Sciatic nerve (tissue), 2 donors: ENCODE data around the gene SEPTIN2. TPM values are rescaled to one million over a fixed set of nuclear protein-coding genes. Genes with fewer than 3 reads are reported as not detected.
"Not testable (repeated sequence)": the region's sequence is repeated elsewhere in the genome, so short reads cannot be mapped to it uniquely, and the experiment has no call there.

Experiments used
- ATAC-seq: fragments of 200-7000 bp; cut with Tn5 transposase; one replicate; pipeline ENCODE4 v1.9.1; 2020; ENCODE audit warnings: mild to moderate bottlenecking, moderate library complexity
- DNase-seq: peaks from one replicate; pipeline ENCODE4 v3.0.0-alpha.2; 2020; ENCODE audit warnings: low spot score
- intact Hi-C: fragments of 100-400 bp; cut with DNase I; formaldehyde crosslinking; loops from one replicate; pipeline ENCODE4 v1.14.2; 2022
- total RNA-seq: library from RNA; stranded (reverse); fragmentation: NEBNext Ultra II Directional; extraction: Animal tissue kit (Norgen Biotek cat#: 25700); gene quantifications from one replicate; pipeline ENCODE4 v1.2.1, GENCODE V29; 2021
- donor health status: DM: no; HTN: no; CAD: no.
- donor health status: DM: no; HTN: no; CAD: no.

Gene SEPTIN2
- total RNA-seq, 1 donor from 2014 or later, result 315 TPM

GRCh38 chr2:241285596-241285995 lies 30.1 kb upstream of the SEPTIN2 start:
- DNase-seq (no peak), ATAC-seq (no peak)
- intact Hi-C loops, result no loop called here

DNA sequence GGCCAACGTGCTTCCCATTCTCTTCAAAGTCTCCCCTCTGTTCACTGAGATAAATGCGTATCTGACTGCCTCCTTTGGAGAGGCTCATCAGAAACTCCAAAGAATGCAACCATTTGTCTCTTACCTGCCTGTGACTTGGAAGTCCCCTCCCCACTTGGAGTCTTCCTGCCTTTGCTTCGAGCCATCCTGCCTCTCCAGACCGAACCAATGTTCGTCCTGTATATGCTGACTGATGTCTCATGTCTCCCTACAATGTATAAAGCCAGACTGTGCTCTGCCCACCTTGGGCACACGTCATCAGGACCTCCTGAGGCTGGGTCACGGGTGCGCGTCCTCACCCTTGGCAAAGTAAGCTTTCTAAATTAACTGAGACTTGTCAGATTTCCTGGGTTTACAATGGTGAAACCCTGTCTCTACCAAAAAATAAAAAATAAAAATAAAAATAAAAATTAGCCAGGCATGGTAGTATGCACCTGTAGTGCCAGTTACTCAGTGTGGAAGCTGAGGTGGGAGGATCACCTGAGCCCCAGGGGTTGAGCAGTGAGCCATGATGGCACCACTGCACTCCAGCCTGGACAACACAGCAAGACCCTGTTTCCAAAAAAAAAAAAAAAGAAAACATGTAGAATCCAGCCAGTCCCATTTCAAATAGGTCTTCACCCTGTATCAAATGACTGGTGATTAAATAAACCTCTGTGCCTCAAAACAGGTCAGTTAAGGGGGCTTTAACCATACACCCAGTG lies 29.2 kb upstream of the SEPTIN2 start:
- intact Hi-C loops, result no loop called here
- no peak for DNase-seq
- ATAC-seq, result no peak

DNA sequence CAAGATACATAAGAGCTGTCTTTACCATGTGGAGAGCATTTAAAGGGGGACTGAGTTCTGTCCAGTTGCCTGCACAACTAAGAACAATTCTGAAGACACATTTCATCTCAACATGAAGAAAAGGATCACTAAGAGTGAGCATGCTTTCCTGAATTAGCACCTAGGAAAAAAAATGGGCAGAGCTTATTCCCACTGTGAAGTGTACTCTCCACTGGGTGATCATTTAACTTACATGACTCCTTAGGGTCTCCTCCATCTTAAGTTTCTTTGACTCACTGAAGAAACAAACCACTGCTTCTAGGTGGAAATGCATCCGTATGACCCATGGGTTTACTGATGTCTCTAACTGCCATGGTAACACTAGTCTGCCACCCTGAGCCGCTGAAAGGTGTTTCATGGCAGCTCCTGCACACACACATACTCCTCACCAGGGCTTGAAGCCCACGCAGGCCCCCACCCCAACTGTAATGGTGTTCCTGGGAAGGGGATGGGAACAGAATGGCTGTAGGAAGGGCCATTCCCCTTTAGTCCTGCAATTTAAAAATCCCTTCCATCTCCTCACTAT lies 27.3 kb upstream of the SEPTIN2 start:
- DNase-seq (no peak), ATAC-seq (no peak)
- intact Hi-C loops, result no loop called here

DNA sequence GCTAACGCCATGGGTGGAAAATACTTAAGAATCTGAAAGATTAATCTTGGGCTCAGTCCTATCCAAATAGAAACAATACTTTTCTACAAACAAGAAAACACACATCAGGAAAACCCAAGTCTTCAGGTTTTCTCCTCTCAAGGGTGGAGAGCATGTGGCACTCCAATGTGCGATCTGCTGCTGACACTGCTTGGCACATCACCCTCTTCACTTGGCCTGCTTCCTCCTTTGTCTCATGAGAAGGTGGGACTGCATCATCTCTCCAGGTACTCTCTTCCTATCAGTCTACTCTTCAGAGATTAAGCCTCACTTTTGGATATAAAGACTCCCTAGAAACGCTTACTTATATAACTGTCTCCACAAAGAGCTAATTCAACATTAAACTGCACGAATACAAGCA lies 26.7 kb upstream of the SEPTIN2 start:
- no peak for DNase-seq
- ATAC-seq, result peak; percentile 30

GRCh38 chr2:241289597-241289996 lies 26.1 kb upstream of the SEPTIN2 start:
- ATAC-seq (no peak), DNase-seq (no peak)
- intact Hi-C loops, result no loop called here

More for the DNA sequence above, 26.7 kb upstream of the SEPTIN2 start:
- intact Hi-C loops, result no loop called here

GRCh38 chr2:241291153-241291552 lies 24.6 kb upstream of the SEPTIN2 start:
- intact Hi-C loops, result no loop called here
- DNase-seq (no peak), ATAC-seq (no peak)

GRCh38 chr2:241291977-241292376 lies 23.7 kb upstream of the SEPTIN2 start:
- no peak for DNase-seq
- intact Hi-C loops, result no loop called here
- no peak for ATAC-seq

GRCh38 chr2:241293378-241293797 lies 22.3 kb upstream of the SEPTIN2 start:
- intact Hi-C loops, DNase-seq, ATAC-seq: not testable (repeated sequence)

DNA sequence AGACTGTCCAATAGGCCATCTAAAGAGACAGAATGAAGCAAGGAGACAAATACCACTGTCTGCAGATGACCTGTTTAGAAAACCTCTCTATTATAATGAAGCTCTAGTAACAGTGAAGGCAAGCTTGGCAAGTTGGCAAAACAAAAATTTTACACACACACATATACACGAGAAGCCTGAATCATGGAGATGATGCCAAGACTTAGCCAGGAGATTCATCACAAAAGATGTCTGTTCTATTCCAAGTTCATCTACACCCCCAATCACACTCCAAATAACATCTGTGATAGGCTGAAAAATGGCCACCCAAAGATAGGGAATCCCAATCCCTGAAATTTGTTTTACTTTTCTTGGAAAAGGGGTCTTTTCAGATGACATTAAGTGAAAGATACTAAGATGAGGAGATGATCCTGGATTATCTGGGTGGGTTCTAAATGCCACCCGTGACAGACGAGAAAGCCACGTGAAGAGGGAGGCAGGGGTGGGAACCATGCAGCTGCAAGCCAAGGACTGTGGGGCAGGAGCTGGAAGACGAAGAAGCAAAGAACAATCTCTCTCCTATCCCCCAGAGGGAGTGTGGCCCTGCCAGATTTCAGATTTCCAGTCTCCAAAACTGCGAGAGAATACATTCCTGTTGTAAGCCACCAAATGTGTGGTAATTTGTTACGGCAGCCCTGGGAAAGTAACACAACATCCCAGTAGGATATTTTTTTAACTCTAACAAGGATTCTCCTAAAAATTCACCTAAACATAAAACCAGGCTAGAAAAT lies 20.2 kb upstream of the SEPTIN2 start:
- DNase-seq, result no peak
- ATAC-seq, result no peak
- intact Hi-C loops, result no loop called here

- ATAC-seq (no peak), DNase-seq (no peak)
- intact Hi-C loops, result no loop called here
Measured at GRCh38 chr2:241296767-241297166, 19.0 kb upstream of the SEPTIN2 start.

DNA sequence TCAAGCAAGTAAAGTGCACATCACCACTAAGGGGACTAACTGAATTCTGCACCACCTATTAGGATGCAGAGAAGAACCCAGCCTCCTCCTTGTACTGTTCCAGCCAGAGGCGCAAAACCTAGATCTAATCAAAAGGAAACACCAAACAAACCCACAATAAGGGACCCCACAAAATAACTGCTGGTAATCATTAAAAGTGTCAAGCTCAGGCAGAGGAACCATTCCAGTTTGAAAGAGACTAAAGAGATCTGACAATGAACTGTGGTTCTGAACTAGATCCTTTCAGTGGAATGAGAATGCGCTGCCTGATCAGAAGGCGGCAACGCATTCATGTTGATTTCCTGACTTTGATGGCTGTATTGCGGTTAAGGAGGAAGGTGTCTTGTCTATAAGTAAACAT lies 17.1 kb upstream of the SEPTIN2 start:
- no peak for ATAC-seq
- intact Hi-C loops, result no loop called here

GRCh38 chr2:241300000-241300399 lies 15.7 kb upstream of the SEPTIN2 start:
- no peak for ATAC-seq
- no peak for DNase-seq
- intact Hi-C loops, result no loop called here

More for the DNA sequence above, 17.1 kb upstream of the SEPTIN2 start:
- DNase-seq, result no peak

DNA sequence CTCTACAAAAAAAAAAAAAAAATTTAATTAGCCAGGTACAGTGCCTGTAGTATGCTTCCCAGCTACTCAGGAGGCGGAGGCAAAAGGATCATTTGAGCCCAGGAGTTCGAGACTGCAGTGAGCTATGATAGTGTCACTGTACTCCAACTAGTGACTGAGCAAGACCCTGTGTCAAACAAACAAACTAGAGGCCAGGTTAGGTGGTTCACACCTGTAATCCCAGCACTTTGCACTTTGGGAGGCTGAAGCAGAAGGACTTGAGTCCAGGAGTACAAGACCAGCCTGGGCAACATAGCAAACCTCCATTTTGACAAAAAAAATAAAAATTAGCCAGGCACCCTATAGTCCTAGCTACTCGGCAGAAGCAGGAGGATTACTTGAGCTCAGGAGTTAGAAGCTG lies 13.6 kb upstream of the SEPTIN2 start:
- DNase-seq (no peak), ATAC-seq (no peak)
- intact Hi-C loops, result no loop called here

DNA sequence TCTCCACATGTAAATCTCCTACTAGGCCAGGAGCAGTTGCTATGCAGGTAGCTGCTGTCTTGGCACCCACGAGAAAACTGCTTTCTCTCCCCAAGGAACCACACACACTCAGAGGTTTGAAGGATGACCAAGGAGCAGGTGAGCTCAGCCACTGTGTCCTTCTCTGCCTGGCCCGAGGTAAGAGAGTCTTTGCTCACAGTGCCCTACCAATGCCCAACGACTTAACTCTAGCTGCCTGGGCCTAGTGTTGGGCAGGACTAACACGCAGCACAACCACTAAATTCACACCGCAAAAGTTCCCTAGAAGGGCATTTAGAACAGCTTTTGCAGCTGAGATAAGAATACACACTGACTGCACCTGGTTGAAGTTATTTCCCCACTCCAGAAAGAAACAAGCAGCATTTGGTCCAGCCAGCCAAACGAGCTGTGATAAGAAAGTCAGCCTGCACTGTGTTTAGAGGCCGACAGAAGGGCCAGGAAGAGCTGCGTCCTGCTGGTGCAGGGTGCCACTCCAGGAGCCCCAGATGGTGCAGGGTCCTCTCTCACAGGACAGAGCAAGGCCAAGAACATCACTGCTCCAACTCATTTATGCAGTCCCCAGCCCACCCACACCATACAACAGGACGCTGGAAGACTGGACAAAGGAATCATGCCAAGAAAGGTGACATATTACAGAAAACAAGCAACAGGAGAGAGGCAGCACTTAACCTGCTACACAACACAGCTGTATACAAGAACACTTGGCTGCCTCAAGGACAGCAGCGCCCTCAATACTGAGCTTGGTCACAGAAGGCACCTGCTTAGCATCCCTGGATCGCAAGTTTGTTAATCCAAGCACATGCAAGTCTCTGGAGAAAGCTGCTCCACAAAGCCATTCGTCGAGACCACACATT lies 12.7 kb upstream of the SEPTIN2 start:
- no peak for ATAC-seq
- no peak for DNase-seq
- intact Hi-C loops, result no loop called here

DNA sequence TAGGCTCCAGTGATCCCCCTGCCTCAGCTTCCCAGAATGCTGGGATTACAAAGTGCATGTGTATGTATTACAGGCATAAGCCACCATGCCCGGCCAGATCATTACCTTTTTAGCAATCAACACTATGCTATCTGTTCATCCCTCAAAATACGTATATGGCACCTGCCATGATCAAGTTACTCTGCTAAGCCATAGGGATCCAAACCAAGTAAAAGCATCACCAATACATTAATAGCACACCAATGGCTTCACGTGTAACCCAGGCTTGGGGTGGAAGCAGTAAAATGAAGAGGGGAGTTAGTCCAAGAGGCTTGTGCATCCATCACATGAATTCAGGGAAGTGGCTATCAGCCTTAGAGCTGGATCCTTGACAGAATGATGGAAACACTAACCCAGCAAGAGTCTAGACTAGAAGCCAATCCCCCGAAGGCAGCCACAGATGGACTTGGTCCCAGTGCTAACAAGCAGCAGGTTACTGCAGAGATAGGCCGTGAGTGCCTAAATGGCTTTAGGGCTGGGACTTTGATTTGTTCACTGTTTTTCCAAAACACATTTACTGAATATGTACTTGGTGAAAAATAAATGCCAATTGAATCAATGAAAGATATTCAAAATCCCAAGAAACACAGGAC lies 11.6 kb upstream of the SEPTIN2 start:
- DNase-seq, result no peak

GRCh38 chr2:241307055-241307454 lies 8.7 kb upstream of the SEPTIN2 start:
- intact Hi-C loops, result no loop called here
- DNase-seq (no peak), ATAC-seq (no peak)

More for the DNA sequence above, 11.6 kb upstream of the SEPTIN2 start:
- intact Hi-C loops, result no loop called here
- no peak for ATAC-seq

GRCh38 chr2:241308267-241308666 lies 7.5 kb upstream of the SEPTIN2 start:
- intact Hi-C loops, result no loop called here

DNA sequence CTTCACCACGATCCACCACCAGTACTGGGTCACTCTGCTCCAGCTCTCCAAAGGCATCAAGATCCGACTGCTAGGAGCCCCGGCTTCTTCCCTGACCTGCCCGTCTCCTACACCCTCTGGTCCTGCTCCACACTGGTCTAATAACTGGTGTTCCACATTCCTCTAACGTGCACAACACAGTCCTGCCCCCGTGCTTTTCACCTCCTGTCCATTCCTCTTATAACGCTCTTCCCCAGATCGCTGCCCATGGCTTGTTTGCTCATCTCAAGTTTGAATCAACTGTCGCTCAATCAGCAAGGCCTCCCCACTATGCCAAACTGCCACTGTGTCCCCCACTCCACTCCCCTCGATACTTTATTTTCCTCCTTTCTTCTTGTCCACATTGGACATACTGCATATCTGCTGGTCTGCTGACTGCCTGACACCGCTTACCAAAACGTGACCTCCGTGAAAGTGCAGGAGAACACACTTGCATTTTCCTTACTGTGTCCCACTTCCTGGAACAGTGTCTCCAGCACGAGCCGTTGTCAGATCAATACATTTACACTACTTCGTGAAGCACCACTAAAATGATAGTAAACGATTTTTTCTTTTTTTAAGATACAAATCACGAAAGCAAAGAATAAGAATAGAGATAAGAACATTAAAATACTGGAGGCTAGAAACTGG lies 6.8 kb upstream of the SEPTIN2 start:
- DNase-seq, result no peak
- no peak for ATAC-seq
- intact Hi-C loops, result no loop called here

More at GRCh38 chr2:241308267-241308666, 7.5 kb upstream of the SEPTIN2 start:
- DNase-seq (no peak), ATAC-seq (no peak)
